HG03354 (cell line): ENCODE results near the gene ADAM30.
"Not testable (repeated sequence)": the region's sequence is repeated elsewhere in the genome, so short reads cannot be mapped to it uniquely, and the experiment has no call there.

ENCODE experiments used
- ATAC-seq: cut with Tn5 transposase; IDR thresholded peaks from one replicate; pipeline ENCODE4 v1.9.1; 2021; ENCODE audit warnings: mild to moderate bottlenecking; ENCODE audit not compliant: unreplicated experiment, poor library complexity, severe bottlenecking

Gene ADAM30

DNA sequence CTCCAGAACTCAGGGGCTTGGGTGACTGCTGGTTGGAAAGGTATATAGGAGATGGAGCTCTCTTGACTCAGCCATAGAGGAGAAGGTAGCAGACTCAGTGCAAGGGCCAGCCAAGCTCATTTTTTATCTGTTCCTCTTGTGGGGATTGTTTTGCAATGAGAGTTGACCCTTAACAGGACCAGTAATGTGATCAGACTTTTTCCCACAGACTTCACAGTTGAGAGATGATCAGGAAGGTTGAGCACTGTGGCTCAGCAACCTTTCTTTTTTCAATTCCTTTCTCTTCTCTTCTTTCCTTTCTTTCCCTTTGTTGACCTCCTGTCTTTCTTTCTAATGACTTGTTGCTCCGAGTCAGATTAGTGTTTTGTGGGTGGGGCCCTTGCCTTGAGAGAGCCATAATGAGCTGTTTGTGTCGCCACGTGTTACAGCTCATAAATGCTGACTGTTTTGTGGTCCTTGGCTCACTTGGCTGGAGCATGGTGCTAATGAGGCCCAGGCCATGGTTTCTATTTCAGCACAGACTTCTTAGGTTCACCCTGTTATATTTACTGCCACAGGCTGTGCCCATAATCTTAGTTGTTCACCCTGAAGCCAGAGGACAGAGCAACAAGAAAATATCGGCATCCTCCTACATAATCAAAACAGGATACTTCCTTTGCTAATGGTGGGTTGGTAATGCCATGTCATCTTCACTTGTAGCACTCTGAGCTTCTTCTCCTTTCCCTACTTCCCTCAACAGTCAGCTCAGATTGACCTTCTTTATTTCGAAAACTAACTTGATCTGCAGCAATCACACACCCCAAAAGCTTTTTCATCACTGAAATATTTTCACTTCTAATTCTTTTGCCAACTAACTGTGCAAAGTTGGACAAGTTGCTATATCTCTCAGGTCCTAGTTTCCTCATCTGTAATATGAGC, 13.9 kb downstream of the ADAM30 start:
- ATAC-seq, result no peak

DNA sequence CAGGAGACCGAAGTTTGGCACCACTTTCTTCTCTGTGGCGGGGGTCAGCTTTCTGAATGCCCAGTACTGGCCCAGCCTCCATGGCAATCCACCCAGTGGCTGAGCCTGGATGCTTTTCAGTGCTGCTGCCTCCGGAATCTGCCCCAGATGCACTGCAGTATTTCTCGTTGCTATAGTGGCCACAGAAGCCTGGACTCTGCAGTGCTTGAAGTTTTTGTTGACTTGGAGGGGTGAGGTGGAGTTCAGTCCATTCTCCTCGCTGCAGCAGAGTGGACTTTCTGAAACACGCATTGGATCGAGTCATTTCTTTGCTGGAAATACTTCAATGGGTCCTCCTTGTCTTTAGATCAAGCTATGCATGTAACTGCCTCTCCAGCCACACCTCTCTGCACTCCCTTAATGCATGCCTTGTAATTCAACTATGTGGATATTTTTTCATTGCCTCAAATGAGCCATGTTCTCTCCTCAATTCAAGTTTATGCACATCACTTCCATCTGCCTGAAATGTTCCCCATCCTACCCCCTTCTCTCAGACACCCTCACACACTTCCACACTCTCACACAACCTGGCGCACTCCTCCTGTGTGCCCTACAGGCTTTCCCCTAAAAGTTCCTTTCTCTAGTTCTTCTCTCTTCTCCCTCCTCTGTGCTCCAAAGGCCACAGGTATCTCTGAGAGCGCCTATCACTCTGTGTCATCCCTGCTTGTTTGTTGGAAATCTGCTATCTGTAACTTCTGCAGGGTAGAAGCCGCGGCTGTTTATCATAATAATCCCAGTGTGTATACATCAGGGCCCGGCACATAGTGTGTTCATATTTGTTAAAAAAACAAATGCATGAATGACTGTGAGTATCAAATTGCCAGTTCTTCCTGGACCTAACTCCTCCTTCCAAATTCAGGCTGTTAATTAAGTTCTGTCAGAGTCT, 16.5 kb downstream of the ADAM30 start:
- ATAC-seq, result no peak

DNA sequence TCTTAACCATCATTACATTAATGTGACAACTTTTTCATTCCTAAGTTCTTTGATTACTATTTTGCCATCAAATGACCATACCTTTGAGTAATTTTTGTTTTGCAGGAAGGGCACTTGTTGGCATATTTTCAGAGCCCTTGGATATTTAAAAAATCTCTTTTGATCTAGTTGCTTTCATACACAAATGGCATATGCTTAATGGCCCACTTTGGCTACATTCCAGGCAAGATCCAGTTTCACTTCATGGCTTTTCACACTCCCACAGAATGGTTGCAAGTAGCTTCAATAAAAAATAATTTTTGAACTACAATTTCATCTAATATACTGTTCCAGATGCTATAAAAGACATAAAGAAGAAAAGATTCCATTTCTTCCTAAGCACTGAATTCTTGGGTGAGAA, 18.1 kb downstream of the ADAM30 start:
- no peak for ATAC-seq

DNA sequence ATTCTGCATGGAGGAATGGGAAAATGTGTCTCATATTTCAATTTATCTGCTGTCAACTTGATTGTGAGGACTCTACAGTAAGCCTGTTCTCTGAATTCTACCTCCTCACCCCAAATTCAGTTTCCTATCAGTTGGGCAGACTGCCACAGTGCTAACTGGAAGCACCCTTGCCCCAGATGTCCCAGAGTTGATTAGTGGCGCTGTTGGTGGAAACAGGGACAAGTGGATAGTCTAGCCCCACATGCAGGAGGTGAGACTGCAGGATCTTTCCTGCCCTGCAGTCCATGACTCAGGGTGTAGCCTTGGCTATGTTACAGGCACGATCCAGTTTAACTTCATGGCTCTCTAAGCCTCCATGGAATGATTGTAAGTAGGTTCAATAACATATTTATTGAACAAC, 22.1 kb downstream of the ADAM30 start:
- no peak for ATAC-seq

DNA sequence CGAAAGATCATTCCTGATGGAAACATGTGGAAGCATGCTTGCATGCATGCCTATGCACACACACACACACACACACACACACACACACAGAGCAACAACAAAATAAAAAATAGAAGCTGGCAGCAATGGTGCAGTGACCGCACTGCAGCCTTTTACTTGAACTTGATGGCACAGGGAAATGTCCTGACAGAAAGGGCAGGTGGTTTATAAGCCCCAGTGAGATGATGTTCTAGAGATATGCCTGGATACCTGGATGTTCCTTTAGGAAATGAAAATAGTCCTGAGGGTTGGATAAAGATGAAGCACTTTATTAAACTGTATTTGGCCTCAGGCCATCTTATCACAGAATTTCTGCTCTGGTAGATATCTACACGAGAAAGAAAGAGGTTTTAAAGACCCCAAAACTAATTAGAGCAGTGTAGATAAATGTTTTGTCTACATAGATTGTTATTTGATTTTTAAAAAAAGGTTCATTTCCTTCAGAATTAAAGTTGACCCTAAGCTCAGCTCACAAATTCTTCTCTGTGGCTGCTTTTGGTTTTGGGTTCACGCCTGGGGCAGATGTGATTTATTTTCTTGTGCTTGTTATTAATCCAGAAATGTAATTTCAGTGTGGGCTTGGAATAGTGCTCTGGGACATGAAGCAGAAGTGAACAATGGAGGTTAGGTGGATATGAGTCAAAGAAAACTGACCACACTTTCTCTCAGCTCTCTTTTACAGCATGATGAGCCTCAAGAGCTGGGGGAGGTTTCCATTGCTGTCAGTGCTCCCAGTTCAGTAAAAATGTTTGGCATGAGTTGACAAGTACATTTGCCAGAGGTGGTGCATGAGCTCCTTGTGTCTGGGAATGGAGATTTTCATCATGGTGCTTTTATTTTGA, 22.9 kb downstream of the ADAM30 start:
- ATAC-seq, result no peak

DNA sequence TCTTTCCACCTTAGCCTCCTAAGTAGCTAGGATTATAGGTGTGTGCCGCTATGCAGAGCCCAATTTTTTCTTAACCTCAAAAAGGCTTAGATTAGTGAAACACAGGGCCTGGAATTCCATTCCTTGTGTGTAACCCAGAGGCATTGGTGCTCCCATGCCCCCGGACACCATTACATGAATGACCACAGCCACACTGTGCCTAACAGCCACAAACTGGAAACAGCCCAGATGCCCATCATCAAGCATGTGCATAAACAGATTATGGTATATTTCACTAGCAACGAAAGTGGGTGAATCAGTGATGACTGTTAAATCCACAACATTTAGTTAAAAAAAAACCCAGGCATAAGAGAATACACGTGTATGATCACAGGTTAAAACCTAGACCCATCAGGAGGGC, 24.4 kb downstream of the ADAM30 start:
- ATAC-seq, result no peak

DNA sequence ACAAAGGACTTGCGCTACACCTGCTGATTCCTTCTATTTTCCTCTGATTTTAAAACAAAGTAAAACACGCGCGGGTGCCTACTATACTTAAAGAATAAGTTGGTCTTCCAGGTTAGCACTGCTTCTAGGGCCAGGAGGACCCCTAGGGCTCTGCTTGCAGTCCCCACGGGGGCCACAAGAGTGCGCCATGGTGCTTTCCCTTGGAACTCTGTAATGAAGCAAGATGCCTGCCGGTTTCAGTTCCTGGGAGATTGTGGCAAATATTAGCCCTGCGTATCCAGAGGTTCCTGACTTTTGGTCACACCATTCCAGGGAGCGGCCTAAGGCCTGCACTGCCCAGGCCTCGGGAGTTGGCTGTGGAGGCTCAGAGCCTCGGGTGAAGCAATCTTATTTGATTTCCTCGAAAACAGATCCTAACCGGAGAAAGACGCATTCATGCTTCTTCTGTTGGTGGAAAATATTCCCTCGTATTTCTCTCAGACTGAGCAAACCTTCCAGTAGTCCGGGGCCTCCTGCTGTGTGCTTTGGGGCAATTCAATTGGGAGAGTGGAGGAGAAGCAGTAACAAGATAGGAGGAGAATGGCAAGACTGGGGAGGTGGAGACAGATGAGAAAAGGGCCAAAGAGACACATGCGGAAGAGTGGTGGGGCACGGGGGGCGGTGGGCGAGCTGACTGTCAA, 25.3 kb downstream of the ADAM30 start:
- ATAC-seq, result no peak

DNA sequence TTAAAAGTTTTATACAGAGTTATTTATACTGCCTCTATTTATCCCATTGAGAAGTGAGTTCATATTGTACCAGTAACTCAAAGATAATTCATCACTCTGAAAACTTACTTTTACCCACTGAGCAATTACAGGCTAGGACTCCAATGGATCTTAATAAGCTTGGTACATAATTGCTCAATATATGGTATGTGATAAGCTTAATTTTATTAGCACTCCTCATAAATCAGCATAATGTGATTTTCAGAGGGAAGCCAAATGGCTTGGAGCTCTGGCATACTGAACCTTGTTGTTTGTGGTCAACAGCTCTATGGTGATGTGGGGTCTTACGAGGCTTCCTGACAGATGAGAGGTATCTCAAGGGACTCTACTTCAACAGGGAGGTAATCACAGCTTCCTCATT, 26.3 kb downstream of the ADAM30 start:
- no peak for ATAC-seq

DNA sequence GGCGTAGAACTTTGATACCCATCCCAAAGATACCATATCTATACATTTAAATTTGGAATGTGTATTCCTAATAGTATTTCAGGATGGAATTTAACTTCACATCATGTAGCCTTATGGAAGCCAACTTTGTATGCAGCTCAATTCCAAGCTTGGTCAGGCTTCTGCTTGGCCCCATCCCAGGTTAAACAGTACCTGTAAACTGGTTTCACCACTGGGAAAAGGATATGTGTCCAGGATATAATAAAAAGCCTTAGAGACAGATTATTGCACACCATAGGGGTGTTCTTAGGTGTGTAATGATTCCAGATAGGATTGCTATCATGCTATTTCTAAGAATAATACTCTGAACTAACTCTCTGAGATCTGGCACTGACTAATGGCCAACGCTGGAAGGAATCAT, 28.1 kb downstream of the ADAM30 start:
- no peak for ATAC-seq

DNA sequence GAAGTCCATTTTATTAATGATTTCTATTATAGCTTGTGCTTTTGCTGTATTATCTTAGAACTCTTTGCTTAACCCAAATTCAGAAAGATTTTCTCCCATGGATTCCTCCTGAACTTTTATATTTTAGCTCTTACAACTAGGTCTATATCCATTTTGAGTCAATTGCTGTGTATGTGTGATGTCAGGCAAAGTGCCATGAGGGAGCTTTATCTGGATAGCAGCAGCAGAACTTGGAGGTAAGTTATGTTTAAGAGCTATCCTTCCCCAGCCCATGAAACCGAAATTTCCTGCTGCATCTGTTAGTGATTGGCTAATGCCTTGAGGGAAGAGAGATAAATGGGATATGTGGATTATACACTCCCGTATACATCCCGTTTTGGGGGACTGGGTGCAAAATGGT, 29.9 kb downstream of the ADAM30 start:
- no peak for ATAC-seq

DNA sequence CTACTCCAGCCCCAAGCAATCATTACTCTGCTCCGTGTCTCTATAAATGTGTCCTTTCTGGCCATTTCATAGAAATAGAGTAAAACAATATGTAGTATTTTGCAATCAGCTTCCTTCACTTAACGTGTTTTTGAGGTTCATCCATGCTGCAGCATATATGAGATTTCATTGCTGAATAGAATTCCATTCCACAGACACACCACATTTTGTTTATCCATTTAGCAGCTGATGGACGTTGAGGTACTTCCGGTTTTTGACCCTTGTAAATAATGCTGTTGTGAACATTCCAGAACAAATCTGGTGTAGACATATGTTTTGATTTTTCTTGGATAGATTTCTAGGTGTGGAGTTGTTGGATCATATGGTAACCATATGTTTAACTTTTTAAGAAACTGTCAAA, 30.7 kb downstream of the ADAM30 start:
- no peak for ATAC-seq

DNA sequence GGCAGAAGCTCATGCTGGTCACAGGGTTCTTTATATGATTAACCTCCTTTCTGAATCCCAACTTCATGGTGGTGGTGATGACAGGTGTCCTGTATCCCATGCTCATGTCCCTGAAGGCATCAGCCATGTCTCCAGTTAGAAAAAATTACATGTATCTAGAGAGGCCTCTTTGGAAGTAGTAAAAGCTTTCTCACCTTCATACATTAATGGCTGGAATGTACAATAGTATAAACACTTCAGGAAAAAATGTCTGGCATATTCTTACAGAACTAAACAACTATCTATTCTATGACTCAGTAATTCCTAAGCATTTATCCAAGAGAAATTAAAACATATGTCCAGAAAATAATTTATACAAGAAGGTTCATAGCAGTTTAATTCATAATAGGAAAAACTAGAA, 34.0 kb downstream of the ADAM30 start:
- ATAC-seq, result no peak

DNA sequence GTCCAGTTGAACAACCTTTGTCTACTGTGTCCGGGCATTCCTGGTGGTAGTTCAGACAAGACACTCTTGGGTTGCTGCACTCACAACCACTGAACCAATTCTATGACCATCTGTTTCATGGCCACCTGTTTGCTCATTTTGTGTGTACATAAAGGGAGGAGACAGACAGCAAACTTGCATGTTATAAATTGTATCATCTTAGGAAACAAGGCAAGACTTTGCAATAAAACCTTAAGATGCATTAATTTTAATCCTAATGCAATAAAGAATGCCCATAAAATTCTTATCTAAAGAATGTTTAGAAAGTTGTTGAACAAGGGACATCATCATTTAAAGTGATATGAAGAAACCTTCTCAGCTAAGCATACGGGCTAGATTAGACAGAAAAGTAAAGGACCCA, 34.8 kb downstream of the ADAM30 start:
- no peak for ATAC-seq

DNA sequence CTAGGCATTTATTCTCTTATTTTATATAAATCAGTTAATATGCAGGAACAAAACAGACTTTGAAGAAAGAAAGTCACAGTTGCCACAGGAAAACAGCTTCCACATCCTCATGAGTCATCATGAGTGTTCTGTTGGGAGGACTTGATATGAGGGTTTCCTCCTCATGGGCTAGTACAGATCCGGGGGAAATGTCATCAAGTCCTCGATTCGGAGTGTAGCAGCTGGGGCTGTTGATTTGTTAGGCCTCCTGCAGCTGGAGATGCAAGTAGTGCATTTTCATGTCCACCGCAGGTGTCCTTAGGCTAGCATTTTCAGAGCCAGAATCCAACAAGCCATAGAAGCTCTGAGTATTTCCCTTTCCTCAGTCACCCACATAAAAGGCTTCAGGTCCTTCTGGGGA, 36.7 kb downstream of the ADAM30 start:
- ATAC-seq, result no peak

DNA sequence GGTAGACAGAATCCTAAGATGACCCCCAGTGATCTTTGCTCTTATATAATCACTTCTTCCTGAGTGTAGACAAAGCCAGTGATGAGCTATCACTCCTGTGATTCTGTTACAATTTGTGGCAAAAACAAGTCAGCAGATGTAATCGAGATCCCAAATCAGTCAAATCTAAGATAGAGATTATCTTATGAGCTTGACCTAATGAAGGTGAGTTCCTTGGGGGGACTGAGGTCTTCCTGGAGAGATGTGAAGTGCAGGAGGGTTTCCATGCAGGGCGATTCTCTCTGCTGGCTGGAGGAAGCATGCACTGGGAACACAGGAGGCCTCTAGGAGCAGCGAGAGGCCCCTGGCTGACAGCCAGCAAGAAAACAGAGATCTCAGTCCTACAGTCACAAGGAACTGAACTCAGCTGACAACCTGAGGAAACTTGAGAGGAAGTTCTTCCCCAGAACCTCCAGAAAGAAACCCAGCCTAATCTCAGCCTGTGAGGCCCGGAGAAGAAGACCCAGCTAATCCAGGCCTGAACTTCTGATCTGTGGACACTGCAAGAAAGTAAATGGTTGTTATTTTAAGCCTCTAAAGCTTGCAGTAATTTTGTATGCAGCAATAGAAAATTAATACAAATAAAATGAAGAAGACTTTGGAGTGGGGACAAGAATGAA, 37.6 kb downstream of the ADAM30 start:
- not testable (repeated sequence) for ATAC-seq

DNA sequence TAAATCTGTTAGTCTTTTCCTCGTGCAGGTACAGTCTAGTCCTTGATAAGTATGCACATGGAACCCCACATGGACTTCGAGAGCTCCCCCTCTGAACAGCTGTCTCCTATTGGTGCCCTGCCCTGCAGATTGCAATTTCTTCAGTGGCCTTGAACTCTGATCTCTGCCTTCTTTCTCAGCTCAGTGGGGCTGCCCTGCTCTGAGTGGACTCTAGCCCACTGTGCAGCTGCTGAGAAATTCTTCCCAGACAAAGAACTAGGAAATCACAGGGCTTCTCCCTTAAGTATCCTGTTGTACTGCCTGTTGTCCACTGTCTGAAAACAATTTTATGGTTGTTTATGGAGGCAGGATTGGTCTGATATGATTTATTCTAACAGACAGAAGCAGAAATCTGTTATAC, 38.2 kb downstream of the ADAM30 start:
- no peak for ATAC-seq

DNA sequence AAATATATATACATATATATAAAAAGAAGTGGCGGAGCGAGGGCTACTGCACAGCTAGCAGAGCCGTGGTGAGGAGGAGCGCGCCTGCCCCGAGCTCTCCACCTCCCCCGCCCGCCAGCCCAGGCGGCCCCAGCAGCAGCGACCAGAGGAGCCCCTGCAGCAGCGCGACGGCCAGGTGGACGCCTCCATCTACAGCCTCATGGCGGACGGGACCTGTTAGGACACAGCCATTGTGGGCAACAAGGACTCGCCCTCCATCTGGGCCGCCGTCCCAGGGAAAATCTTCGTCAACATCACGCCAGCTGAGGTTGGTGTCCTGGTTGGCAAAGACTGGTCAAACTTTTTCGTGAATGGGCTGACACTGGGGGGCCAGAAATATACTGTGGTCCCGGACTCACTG, 43.2 kb downstream of the ADAM30 start:
- no peak for ATAC-seq

DNA sequence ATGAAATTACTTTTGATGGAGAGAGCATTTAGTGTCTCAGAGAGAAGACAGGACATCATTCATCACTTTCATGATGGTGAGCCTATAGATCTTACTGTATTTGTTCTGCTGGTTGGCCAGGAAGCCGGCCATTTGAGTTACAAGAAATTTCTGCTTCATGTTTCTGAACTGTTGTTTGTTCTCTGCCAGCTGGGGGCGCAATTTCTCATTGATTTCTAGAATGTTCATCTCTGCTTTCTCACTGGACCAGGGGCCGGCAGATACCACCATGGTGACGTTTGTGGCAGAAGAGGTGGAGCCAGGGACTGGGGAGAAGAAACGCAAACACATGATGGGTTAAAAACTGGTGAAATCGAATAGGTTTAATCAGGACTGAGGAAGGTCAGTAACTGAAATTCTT, 52.1 kb downstream of the ADAM30 start:
- not testable (repeated sequence) for ATAC-seq
